Common myeloid progenitor, CD34-positive (primary cell): ENCODE data around the gene SORCS1.

ENCODE experiments used
- CTCF ChIA-PET: fragments of 350-600 bp; sonication (Branson Sonifier 250); formaldehyde crosslinking; loops from one replicate; lab custom pipeline; 2021; ENCODE audit warnings: antibody characterized with exemption; lab: Charles Lee
- POLR2A ChIA-PET: fragments of 350-600 bp; sonication (Branson Sonifier 250); formaldehyde crosslinking; loops from one replicate; lab custom pipeline; 2021; ENCODE audit warnings: antibody characterized with exemption; lab: Charles Lee
- DNase-seq, 3 donors: peaks; one replicate each; pipeline versions ENCODE4 v3.0.0 to v3.0.0-alpha.2; 2013
- H3K27ac ChIP-seq, 2 experiments: 1 replicate in 1 of 2; 2 replicates in 1 of 2; pipeline ENCODE4 v1.7.0; 2013; ENCODE audit warnings: inconsistent platforms in 2 of 2, low read length in 2 of 2, mild to moderate bottlenecking in 2 of 2, low read depth in 1 of 2, moderate library complexity in 1 of 2; ENCODE audit not compliant: severe bottlenecking in 2 of 2, insufficient read depth in 1 of 2, poor library complexity in 1 of 2
- H3K27me3 ChIP-seq, 5 experiments: replicated peaks in 2 of 5; 1 replicate in 3 of 5; 2 replicates in 2 of 5; pipeline versions ENCODE4 v1.6.1 to v1.7.0; 2013; ENCODE audit warnings: low read length in 4 of 5, mild to moderate bottlenecking in 2 of 5, moderate library complexity in 2 of 5, inconsistent platforms in 1 of 5; ENCODE audit not compliant: insufficient read depth in 5 of 5, control insufficient read depth in 4 of 5
- H3K36me3 ChIP-seq, 4 experiments: 1 replicate in 2 of 4; 2 replicates in 2 of 4; pipeline versions ENCODE4 v1.6.1 to v1.7.0; 2013; ENCODE audit warnings: low read length in 3 of 4, control low read depth in 1 of 4, mild to moderate bottlenecking in 1 of 4; ENCODE audit not compliant: control insufficient read depth in 4 of 4, insufficient read depth in 4 of 4
- H3K4me1 ChIP-seq, 4 experiments: 1 replicate in 3 of 4; 2 replicates in 1 of 4; pipeline versions ENCODE4 v1.6.1 to v1.7.1; 2013; ENCODE audit warnings: low read length in 3 of 4, mild to moderate bottlenecking in 3 of 4, control low read depth in 1 of 4, inconsistent platforms in 1 of 4, moderate library complexity in 1 of 4; ENCODE audit not compliant: control insufficient read depth in 4 of 4, insufficient read depth in 4 of 4; ENCODE audit errors: control extremely low read depth in 1 of 4
- H3K4me3 ChIP-seq, 7 experiments: 1 replicate in 4 of 7; 2 replicates in 3 of 7; pipeline versions ENCODE4 v1.5.1 to v1.7.0; 2013; ENCODE audit warnings: mild to moderate bottlenecking in 7 of 7, low read length in 6 of 7, moderate library complexity in 6 of 7, inconsistent platforms in 2 of 7, low read depth in 2 of 7, control low read depth in 1 of 7; ENCODE audit not compliant: insufficient read depth in 4 of 7, control insufficient read depth in 1 of 7; ENCODE audit errors: extremely low read depth in 1 of 7
- H3K9me3 ChIP-seq, 5 experiments: 1 replicate in 4 of 5; 2 replicates in 1 of 5; pipeline versions ENCODE4 v1.6.1 to v1.7.1; 2013; ENCODE audit warnings: low read length in 4 of 5, mild to moderate bottlenecking in 2 of 5, inconsistent platforms in 1 of 5, low read depth in 1 of 5, moderate library complexity in 1 of 5; ENCODE audit not compliant: control insufficient read depth in 4 of 5, insufficient read depth in 2 of 5; ENCODE audit errors: control extremely low read depth in 1 of 5
- WGBS: methylation state at CpG from one replicate; pipeline ENCODE4 v1.1.5; 2013; ENCODE audit not compliant: insufficient coverage; 5-methylcytosine and 5-hydroxymethylcytosine counted together

SORCS1 gene

GRCh38 chr10:106980495-106981451, 183.7 kb downstream of the SORCS1 start:
- ChIA-PET POLR2A (no interaction called here), CTCF (interaction anchor here (1.1 to 1.6 kb wide), 2 partner anchors 9 to 185 kb away, joined by 3 to 7 read pairs; no protein-coding TSS in a partner anchor)
- H3K9me3 ChIP-seq, result no peaks in the 10 kb centered on the region
- WGBS, result 20% methylated on average over 1 of the region's 4 CpGs
- DNase-seq, result peak; percentile 7 to 25 (median 9)
- no peak overlapping the region for H3K4me3 ChIP-seq
- H3K27ac ChIP-seq, result no peak overlapping the region
- H3K27me3 ChIP-seq, result peaks cover 0 to 5% (median 0%) of the 10 kb centered on the region in 5 experiments
- no peaks in the 10 kb centered on the region for H3K36me3 ChIP-seq
- peaks cover 0 to 4% (median 0%) of the 10 kb centered on the region in 4 experiments for H3K4me1 ChIP-seq

GRCh38 chr10:106978756-106979155, 185.8 kb downstream of the SORCS1 start:
- no peak overlapping the region for H3K27ac ChIP-seq
- ChIA-PET CTCF (interaction anchor here (0.7 kb wide), 1 partner anchor 174 kb away, joined by 4 read pairs; no protein-coding TSS in a partner anchor), POLR2A (no interaction called here)
- WGBS, result 100% methylated on average over 1 of the region's 2 CpGs
- H3K9me3 ChIP-seq, result no peaks in the 10 kb centered on the region
- no peak overlapping the region for H3K4me3 ChIP-seq
- peaks cover 0 to 5% (median 0%) of the 10 kb centered on the region in 5 experiments for H3K27me3 ChIP-seq
- H3K36me3 ChIP-seq, result no peaks in the 10 kb centered on the region
- DNase-seq, result no peak
- H3K4me1 ChIP-seq, result peaks cover 0 to 4% (median 0%) of the 10 kb centered on the region in 4 experiments

GRCh38 chr10:106973716-106974115, 190.8 kb downstream of the SORCS1 start:
- H3K9me3 ChIP-seq, result no peaks in the 10 kb centered on the region
- ChIA-PET POLR2A (no interaction called here), CTCF (no interaction called here)
- DNase-seq, result no peak
- no peaks in the 10 kb centered on the region for H3K4me1 ChIP-seq
- H3K4me3 ChIP-seq, result no peak overlapping the region
- peaks cover 0 to 3% (median 0%) of the 10 kb centered on the region in 5 experiments for H3K27me3 ChIP-seq
- no peaks in the 10 kb centered on the region for H3K36me3 ChIP-seq
- no CpG with 5 or more reads among the region's 1 CpG for WGBS
- no peak overlapping the region for H3K27ac ChIP-seq

GRCh38 chr10:106973288-106973687, 191.2 kb downstream of the SORCS1 start:
- Histone ChIP-seq H3K4me1 (peaks cover 0 to under 1% (median 0%) of the 10 kb centered on the region in 4 experiments), H3K36me3 (no peaks in the 10 kb centered on the region), H3K4me3 (no peak overlapping the region), H3K9me3 (no peaks in the 10 kb centered on the region), H3K27me3 (peaks cover 0 to 3% (median 0%) of the 10 kb centered on the region in 5 experiments), H3K27ac (no peak overlapping the region)
- ChIA-PET POLR2A (no interaction called here), CTCF (no interaction called here)
- WGBS, result no CpG with 5 or more reads among the region's 1 CpG
- no peak for DNase-seq

- no peak overlapping the region for H3K27ac ChIP-seq
- H3K4me3 ChIP-seq, result no peak overlapping the region
- POLR2A ChIA-PET, result no interaction called here
- no peak for DNase-seq
- WGBS, result no CpG with 5 or more reads among the region's 2 CpGs
- peaks cover 0 to 7% (median 0%) of the 10 kb centered on the region in 4 experiments for H3K4me1 ChIP-seq
- no peaks in the 10 kb centered on the region for H3K36me3 ChIP-seq
- CTCF ChIA-PET, result interaction anchor here (1.3 kb wide), 1 partner anchor 9 kb away, joined by 3 read pairs; no protein-coding TSS in a partner anchor
- H3K9me3 ChIP-seq, result no peaks in the 10 kb centered on the region
- peaks cover 0 to 3% (median 0%) of the 10 kb centered on the region in 5 experiments for H3K27me3 ChIP-seq
These were observed 192.1 kb downstream of the SORCS1 start for GRCh38 chr10:106972381-106972780.

GRCh38 chr10:106971411-106971831, 193.1 kb downstream of the SORCS1 start:
- peaks cover 0 to 3% (median 0%) of the 10 kb centered on the region in 5 experiments for H3K27me3 ChIP-seq
- WGBS, result no CpG with 5 or more reads among the region's 1 CpG
- CTCF ChIA-PET, result interaction anchor here (1.3 kb wide), 1 partner anchor 10 kb away, joined by 3 read pairs; no protein-coding TSS in a partner anchor
- H3K27ac ChIP-seq, result no peak overlapping the region
- DNase-seq, result no peak
- no peaks in the 10 kb centered on the region for H3K36me3 ChIP-seq
- H3K9me3 ChIP-seq, result no peaks in the 10 kb centered on the region
- H3K4me1 ChIP-seq, result peaks cover 0 to 17% (median 0%) of the 10 kb centered on the region in 4 experiments
- POLR2A ChIA-PET, result no interaction called here
- no peak overlapping the region for H3K4me3 ChIP-seq

- CTCF ChIA-PET, result no interaction called here
- no peak overlapping the region for H3K27ac ChIP-seq
- no peak overlapping the region for H3K4me3 ChIP-seq
- DNase-seq, result peak in 1 of 3 donors; percentile 9
- POLR2A ChIA-PET, result no interaction called here
- no peaks in the 10 kb centered on the region for H3K36me3 ChIP-seq
- no peaks in the 10 kb centered on the region for H3K9me3 ChIP-seq
- H3K27me3 ChIP-seq, result peaks cover 0 to 5% (median 0%) of the 10 kb centered on the region in 5 experiments
- H3K4me1 ChIP-seq, result peaks cover 0 to 18% (median 0%) of the 10 kb centered on the region in 4 experiments
- 40% methylated on average over 2 of the region's 3 CpGs for WGBS
These were observed 197.1 kb downstream of the SORCS1 start for GRCh38 chr10:106967452-106967851.
